Thyroid gland (tissue), 4 donors: Measurements from ENCODE around the gene ALDH1B1.

Experiments
- POLR2A ChIP-seq, 2 donors: fragments of 450-650 bp; IDR thresholded peaks; one replicate each; pipeline ENCODE4 v1.6.1; 2017; ENCODE audit warnings: antibody characterized with exemption in 2 of 2, mild to moderate bottlenecking in 2 of 2, moderate library complexity in 1 of 2
- TF ChIP-seq, protein P1 (sequence below), 6 experiments: fragments of 200-600 bp in 3 of 6; fragments of 450-650 bp in 3 of 6; sonication (generic) in 3 of 6; IDR thresholded peaks; one replicate each; pipeline ENCODE4 v1.5.1; 2016 to 2019; ENCODE audit warnings: antibody characterized with exemption in 6 of 6, mild to moderate bottlenecking in 2 of 6, inconsistent platforms in 1 of 6, moderate library complexity in 1 of 6

DNA sequence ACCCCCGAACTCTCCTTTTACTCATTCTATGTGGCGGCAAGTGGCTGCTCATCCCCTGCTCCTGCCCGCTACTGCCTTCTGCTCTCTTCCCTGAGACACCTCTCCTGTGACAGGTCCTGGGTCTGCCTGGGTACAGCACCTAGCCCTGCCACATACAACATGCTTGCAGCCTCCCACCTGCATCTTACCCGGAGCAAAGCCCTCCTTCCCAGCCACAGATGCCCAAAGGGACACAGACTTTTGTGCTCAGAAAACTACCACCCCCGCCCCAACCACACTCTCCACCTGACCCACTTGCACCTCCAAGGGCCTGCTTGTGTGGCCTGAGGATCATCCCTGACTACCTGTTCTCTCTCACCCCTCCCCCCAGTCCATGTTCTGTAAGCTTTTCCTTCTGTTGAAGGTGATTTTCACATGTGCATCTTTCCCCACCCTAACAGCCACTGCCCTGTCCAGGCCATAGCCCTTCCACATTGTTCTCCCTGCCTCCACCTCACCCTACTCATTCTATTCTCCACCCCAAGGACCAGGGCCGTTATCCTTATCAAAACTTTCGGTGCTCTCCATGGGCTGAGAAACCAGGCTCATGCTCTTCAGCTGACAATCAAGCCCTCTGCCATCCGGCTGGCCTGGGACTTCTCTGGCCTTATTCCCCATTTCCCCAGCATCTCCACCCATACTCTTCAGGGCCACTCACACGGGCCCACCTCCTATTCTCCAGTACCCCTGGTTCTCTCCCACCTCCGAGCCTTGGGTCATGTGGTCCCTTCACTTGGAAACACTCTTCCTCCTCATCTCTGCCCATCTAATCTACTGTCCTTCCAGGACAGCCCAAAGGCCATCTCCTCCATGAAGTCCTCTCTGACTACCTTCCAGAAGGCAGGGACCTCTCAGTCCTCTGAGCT is 46.4 kb upstream of the ALDH1B1 start:
- TF ChIP-seq, protein P1, sequence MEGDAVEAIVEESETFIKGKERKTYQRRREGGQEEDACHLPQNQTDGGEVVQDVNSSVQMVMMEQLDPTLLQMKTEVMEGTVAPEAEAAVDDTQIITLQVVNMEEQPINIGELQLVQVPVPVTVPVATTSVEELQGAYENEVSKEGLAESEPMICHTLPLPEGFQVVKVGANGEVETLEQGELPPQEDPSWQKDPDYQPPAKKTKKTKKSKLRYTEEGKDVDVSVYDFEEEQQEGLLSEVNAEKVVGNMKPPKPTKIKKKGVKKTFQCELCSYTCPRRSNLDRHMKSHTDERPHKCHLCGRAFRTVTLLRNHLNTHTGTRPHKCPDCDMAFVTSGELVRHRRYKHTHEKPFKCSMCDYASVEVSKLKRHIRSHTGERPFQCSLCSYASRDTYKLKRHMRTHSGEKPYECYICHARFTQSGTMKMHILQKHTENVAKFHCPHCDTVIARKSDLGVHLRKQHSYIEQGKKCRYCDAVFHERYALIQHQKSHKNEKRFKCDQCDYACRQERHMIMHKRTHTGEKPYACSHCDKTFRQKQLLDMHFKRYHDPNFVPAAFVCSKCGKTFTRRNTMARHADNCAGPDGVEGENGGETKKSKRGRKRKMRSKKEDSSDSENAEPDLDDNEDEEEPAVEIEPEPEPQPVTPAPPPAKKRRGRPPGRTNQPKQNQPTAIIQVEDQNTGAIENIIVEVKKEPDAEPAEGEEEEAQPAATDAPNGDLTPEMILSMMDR (IDR thresholded peaks at IDR 0.05) = no peak
- TF ChIP-seq POLR2A (IDR thresholded peaks at IDR 0.05) = no peak
